Measurements from ENCODE around the gene WBP2. TPM values are rescaled to one million over a fixed set of nuclear protein-coding genes. Genes with fewer than 3 reads are reported as not detected.
A peak's percentile ranks its signal among the peaks of the same experiment; 100 is the strongest.

Gene WBP2
- total and polyA plus RNA-seq, 2 of the 13 experiments (the other 11 are each of a cell fraction or from before 2014, with no cell fraction given): 29.2 to 29.5 TPM

DNA sequence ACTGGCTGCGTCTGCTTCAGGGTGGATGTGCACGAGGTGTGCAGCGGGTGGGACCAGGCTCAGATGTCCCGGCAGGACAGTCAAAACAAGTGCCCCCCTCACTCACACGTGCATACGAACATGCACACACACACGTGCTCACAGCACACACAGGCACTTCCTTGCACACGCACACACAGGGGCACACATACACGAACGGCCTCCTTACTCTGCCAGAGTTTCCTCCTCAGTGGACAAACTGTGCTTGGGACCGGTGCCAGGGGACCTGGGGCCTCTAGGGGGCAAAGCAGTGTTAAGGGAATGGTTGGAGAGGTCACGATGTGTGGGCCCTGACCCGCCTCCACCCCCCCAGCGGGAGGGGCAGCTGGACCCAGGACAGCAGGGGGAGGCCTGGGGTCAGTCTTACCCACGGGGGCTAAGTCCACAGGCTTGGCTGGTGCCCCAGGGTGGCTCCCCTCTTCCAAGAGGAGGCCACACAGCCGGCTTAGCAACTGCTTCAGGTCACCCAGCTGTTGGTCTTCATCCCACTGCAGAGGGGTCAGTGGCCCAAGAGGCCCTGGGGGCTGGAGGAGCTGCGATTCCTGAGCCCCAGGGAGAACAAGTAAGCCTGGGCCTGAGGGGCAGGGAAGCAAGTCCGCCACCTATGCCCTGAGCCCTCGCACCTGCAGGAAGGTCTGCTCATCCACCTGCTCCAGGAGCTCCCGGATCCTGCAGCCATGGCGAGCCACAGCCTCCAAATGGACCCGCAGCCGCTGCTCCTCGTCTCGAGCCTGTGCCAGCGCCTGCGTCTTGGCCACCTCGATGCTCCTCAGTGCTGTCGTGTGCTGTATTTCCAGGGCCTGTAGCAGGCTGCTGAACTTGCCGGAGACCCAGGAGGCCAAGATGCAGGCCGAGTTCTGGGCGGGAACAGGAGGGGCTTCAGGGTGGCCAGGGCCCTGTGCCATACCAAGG is 36.7 kb upstream of the WBP2 start (continued):
- TF ChIP-seq IKZF4 (CRISPR knock-in tag; IDR thresholded peaks at IDR 0.05; ENCODE audit: borderline replicate concordance, low read depth, not compliant biosample characterization): no peak
- no peak; the same call in 1 of the 2 replicates for TF ChIP-seq EED (CRISPR knock-in tag; IDR thresholded peaks at IDR 0.05)
- no peak for TF ChIP-seq ZNF441 (CRISPR knock-in tag; IDR thresholded peaks at IDR 0.05; ENCODE audit: borderline replicate concordance)
- TF ChIP-seq ATF7 (IDR thresholded peaks at IDR 0.05): no peak
- TF ChIP-seq ATF7 (CRISPR knock-in tag; IDR thresholded peaks at IDR 0.05): no peak
- no peak; the same call in 1 of the 2 replicates for TF ChIP-seq SIX4 (CRISPR knock-in tag; IDR thresholded peaks at IDR 0.05)
- TF ChIP-seq, protein P1, sequence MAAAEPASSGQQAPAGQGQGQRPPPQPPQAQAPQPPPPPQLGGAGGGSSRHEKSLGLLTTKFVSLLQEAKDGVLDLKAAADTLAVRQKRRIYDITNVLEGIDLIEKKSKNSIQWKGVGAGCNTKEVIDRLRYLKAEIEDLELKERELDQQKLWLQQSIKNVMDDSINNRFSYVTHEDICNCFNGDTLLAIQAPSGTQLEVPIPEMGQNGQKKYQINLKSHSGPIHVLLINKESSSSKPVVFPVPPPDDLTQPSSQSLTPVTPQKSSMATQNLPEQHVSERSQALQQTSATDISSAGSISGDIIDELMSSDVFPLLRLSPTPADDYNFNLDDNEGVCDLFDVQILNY (CRISPR knock-in tag; conservative IDR thresholded peaks at IDR 0.05): no peak; the same call in 1 of the 2 replicates
- TF ChIP-seq, protein P2, sequence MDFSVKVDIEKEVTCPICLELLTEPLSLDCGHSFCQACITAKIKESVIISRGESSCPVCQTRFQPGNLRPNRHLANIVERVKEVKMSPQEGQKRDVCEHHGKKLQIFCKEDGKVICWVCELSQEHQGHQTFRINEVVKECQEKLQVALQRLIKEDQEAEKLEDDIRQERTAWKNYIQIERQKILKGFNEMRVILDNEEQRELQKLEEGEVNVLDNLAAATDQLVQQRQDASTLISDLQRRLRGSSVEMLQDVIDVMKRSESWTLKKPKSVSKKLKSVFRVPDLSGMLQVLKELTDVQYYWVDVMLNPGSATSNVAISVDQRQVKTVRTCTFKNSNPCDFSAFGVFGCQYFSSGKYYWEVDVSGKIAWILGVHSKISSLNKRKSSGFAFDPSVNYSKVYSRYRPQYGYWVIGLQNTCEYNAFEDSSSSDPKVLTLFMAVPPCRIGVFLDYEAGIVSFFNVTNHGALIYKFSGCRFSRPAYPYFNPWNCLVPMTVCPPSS (IDR thresholded peaks at IDR 0.05): no peak
- peak; percentile 85; the same call in 1 of the 2 replicates for TF ChIP-seq ZNF766 (CRISPR knock-in tag; IDR thresholded peaks at IDR 0.05; ENCODE audit: borderline replicate concordance)
- TF ChIP-seq, protein P3, sequence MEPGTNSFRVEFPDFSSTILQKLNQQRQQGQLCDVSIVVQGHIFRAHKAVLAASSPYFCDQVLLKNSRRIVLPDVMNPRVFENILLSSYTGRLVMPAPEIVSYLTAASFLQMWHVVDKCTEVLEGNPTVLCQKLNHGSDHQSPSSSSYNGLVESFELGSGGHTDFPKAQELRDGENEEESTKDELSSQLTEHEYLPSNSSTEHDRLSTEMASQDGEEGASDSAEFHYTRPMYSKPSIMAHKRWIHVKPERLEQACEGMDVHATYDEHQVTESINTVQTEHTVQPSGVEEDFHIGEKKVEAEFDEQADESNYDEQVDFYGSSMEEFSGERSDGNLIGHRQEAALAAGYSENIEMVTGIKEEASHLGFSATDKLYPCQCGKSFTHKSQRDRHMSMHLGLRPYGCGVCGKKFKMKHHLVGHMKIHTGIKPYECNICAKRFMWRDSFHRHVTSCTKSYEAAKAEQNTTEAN (CRISPR knock-in tag; conservative IDR thresholded peaks at IDR 0.05): peak; percentile 94
- TF ChIP-seq ZNF354B (CRISPR knock-in tag; IDR thresholded peaks at IDR 0.05): no peak; the same call in 1 of the 2 replicates
- TF ChIP-seq WIZ (CRISPR knock-in tag; IDR thresholded peaks at IDR 0.05): no peak; the same call in 1 of the 2 replicates
- no peak for TF ChIP-seq MLLT10 (CRISPR knock-in tag; IDR thresholded peaks at IDR 0.05)
- TF ChIP-seq, protein P4, sequence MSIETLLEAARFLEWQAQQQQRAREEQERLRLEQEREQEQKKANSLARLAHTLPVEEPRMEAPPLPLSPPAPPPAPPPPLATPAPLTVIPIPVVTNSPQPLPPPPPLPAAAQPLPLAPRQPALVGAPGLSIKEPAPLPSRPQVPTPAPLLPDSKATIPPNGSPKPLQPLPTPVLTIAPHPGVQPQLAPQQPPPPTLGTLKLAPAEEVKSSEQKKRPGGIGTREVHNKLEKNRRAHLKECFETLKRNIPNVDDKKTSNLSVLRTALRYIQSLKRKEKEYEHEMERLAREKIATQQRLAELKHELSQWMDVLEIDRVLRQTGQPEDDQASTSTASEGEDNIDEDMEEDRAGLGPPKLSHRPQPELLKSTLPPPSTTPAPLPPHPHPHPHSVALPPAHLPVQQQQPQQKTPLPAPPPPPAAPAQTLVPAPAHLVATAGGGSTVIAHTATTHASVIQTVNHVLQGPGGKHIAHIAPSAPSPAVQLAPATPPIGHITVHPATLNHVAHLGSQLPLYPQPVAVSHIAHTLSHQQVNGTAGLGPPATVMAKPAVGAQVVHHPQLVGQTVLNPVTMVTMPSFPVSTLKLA (IDR thresholded peaks at IDR 0.05): peak; percentile 65
- TF ChIP-seq HOXA3 (CRISPR knock-in tag; IDR thresholded peaks at IDR 0.05): peak; percentile 51
- TF ChIP-seq, protein P5, sequence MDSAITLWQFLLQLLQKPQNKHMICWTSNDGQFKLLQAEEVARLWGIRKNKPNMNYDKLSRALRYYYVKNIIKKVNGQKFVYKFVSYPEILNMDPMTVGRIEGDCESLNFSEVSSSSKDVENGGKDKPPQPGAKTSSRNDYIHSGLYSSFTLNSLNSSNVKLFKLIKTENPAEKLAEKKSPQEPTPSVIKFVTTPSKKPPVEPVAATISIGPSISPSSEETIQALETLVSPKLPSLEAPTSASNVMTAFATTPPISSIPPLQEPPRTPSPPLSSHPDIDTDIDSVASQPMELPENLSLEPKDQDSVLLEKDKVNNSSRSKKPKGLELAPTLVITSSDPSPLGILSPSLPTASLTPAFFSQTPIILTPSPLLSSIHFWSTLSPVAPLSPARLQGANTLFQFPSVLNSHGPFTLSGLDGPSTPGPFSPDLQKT (CRISPR knock-in tag; IDR thresholded peaks at IDR 0.05; ENCODE audit: borderline replicate concordance): no peak
- TF ChIP-seq SOX6 (IDR thresholded peaks at IDR 0.05): no peak
- TF ChIP-seq SOX6 (CRISPR knock-in tag; IDR thresholded peaks at IDR 0.05): peak; percentile 73
- TF ChIP-seq BORCS8-MEF2B (CRISPR knock-in tag; IDR thresholded peaks at IDR 0.05): peak; percentile 6
- TF ChIP-seq ZNF207 (IDR thresholded peaks at IDR 0.05; ENCODE audit: borderline replicate concordance): no peak

Data from HepG2 (cell line).